Suprapubic skin (tissue), 4 donors: ENCODE measurements around the gene C13orf46. TPM values are rescaled to one million over a fixed set of nuclear protein-coding genes. Genes with fewer than 3 reads are reported as not detected.
"Not testable (repeated sequence)": the region's sequence is repeated elsewhere in the genome, so short reads cannot be mapped to it uniquely, and the experiment has no call there.

Source experiments
- DNase-seq, 2 donors: peaks; one replicate each; pipeline ENCODE4 v3.0.0-alpha.2; 2019; ENCODE audit warnings: low spot score in 2 of 2
- H3K27ac ChIP-seq: fragments of 200-600 bp; sonication (generic); one replicate; pipeline ENCODE4 v1.5.1; 2019
- H3K27me3 ChIP-seq: fragments of 200-600 bp; sonication (generic); one replicate; pipeline ENCODE4 v1.5.1; 2019
- H3K36me3 ChIP-seq: fragments of 200-600 bp; sonication (generic); one replicate; pipeline ENCODE4 v1.5.1; 2019
- H3K4me1 ChIP-seq: fragments of 200-600 bp; sonication (generic); one replicate; pipeline ENCODE4 v1.5.1; 2019
- H3K4me3 ChIP-seq: fragments of 200-600 bp; sonication (generic); one replicate; pipeline ENCODE4 v1.5.1; 2019; ENCODE audit warnings: mild to moderate bottlenecking
- H3K9me3 ChIP-seq: fragments of 200-600 bp; sonication (generic); one replicate; pipeline ENCODE4 v1.5.1; 2019
- EP300 ChIP-seq: sonication (generic); formaldehyde crosslinking; IDR thresholded peaks from one replicate; pipeline ENCODE4 v1.6.1; 2017; ENCODE audit warnings: antibody characterized with exemption
- POLR2A ChIP-seq, 2 donors: fragments of 450-650 bp; IDR thresholded peaks; one replicate each; pipeline ENCODE4 v1.6.1; 2017; ENCODE audit warnings: antibody characterized with exemption in 2 of 2, mild to moderate bottlenecking in 2 of 2, moderate library complexity in 2 of 2
- POLR2AphosphoS5 ChIP-seq, 3 donors: sonication (generic); formaldehyde crosslinking; IDR thresholded peaks; one replicate each; pipeline ENCODE4 v1.6.1; 2017; ENCODE audit warnings: antibody characterized with exemption in 3 of 3
- WGBS: methylation state at CpG from one replicate; pipeline ENCODE4 v1.1.5; 2018; 5-methylcytosine and 5-hydroxymethylcytosine counted together
- total RNA-seq, 4 donors: library from RNA; depleted of rRNA; stranded (reverse); fragments of >200 nt; gene quantifications; one replicate each; pipeline ENCODE4 v1.1.0, GENCODE V29; 2016
- TF ChIP-seq, protein P1 (sequence below), 2 donors: fragments of 200-600 bp in 1 of 2; fragments of 450-650 bp in 1 of 2; sonication (generic) in 1 of 2; IDR thresholded peaks; one replicate each; pipeline ENCODE4 v1.5.1; 2016 to 2019; ENCODE audit warnings: antibody characterized with exemption in 2 of 2, mild to moderate bottlenecking in 1 of 2, moderate library complexity in 1 of 2

The C13orf46 gene
- total RNA-seq, 4 donors from 2014 or later, result 0.16 to 1.4 (median 0.53) TPM

DNA sequence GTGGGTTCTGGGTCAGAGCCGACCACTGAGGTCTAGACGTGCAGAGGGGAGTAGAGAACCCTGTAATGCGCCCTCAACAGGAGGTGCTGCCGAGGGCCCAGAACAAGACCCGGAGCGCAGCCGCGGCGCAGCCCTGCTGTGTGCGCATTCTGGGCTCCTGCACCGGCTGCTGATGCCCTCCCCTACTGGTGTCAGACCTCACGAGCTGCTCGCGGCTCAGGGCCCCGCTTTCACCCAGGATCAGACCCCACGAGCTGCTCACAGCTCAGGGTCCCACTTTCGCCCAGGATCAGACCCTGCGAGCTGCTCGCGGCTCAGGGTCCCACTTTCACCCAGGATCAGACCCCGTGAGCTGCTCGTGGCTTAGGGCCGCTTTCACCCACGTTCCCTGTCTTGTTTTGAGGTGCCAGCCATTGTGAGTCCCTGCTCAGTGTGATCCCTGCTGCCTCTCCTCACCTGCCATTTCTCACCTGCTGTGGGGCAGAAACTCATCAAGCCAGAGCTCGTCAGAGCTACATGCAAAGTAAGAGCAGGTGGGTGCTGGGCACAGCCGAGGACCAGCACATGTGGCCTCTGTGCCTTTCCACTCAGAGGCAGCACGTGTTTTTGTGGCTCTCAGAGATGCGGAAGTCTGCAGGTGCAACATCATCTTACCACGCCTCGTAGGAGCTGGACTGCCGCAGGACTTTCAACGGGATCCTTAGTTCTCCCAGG, 47.0 kb upstream of the C13orf46 start:
- TF ChIP-seq, protein P1, sequence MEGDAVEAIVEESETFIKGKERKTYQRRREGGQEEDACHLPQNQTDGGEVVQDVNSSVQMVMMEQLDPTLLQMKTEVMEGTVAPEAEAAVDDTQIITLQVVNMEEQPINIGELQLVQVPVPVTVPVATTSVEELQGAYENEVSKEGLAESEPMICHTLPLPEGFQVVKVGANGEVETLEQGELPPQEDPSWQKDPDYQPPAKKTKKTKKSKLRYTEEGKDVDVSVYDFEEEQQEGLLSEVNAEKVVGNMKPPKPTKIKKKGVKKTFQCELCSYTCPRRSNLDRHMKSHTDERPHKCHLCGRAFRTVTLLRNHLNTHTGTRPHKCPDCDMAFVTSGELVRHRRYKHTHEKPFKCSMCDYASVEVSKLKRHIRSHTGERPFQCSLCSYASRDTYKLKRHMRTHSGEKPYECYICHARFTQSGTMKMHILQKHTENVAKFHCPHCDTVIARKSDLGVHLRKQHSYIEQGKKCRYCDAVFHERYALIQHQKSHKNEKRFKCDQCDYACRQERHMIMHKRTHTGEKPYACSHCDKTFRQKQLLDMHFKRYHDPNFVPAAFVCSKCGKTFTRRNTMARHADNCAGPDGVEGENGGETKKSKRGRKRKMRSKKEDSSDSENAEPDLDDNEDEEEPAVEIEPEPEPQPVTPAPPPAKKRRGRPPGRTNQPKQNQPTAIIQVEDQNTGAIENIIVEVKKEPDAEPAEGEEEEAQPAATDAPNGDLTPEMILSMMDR (IDR thresholded peaks at IDR 0.05), result no peak
- no peak for TF ChIP-seq POLR2AphosphoS5 (IDR thresholded peaks at IDR 0.05)
- Histone ChIP-seq H3K9me3 (no peaks in the 10 kb centered on the region), H3K36me3 (peaks cover 36% of the 10 kb centered on the region), H3K4me3 (no peak overlapping the region), H3K4me1 (peaks cover 10% of the 10 kb centered on the region), H3K27ac (no peak overlapping the region), H3K27me3 (no peaks in the 10 kb centered on the region)
- WGBS, result 95% methylated on average over 32 of the region's 32 CpGs
- DNase-seq, result no peak

DNA sequence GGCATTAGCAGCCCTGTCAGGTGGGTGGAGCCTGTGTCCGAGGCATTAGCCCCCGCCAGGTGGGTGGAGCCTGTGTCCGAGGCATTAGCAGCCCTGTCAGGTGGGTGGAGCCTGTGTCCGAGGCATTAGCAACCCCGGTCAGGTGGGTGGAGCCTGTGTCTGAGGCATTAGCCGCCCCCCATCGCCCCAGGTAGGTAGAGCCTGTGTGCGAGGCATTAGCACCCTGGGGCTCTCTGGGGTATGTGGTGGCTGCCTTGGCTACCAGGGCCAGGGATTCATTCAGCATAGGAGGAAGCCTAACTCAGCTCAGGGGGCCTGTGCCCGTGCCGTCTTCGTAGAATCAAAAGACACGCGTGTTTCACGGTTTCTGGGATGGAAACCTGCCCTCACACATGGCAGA, 46.3 kb upstream of the C13orf46 start:
- Histone ChIP-seq H3K4me1 (peaks cover 18% of the 10 kb centered on the region), H3K36me3 (peaks cover 36% of the 10 kb centered on the region)
- 97% methylated on average over 9 of the region's 14 CpGs for WGBS
- DNase-seq, H3K9me3 ChIP-seq, H3K4me3 ChIP-seq, H3K27ac ChIP-seq, H3K27me3 ChIP-seq: not testable (repeated sequence)

DNA sequence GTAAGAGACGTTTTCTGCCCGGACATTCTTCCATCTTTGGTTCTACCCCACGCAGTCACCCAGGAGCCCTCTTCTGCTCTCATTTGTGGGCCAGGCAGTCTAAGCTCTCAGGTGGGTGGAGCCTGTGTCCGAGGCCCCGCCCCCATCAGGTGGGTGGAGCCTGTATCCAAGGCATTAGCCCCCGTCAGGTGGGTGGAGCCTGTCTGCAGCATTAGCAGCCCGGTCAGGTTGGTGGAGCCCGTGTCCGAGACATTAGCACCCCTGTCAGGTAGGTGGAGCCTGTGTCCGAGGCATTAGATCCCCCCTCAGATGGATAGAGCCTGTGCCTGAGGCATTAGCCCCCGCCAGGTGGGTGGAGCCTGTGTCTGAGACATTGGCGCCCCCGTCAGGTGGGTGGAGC, 45.5 kb upstream of the C13orf46 start:
- no peak for TF ChIP-seq EP300
- no peak for TF ChIP-seq POLR2A (IDR thresholded peaks at IDR 0.05)
- TF ChIP-seq POLR2AphosphoS5 (IDR thresholded peaks at IDR 0.05), result no peak
- TF ChIP-seq, protein P1 (IDR thresholded peaks at IDR 0.05), result no peak
- Histone ChIP-seq H3K27me3 (no peaks in the 10 kb centered on the region), H3K9me3 (no peaks in the 10 kb centered on the region), H3K36me3 (peaks cover 33% of the 10 kb centered on the region), H3K4me3 (no peak overlapping the region), H3K4me1 (peaks cover 26% of the 10 kb centered on the region), H3K27ac (no peak overlapping the region)
- DNase-seq, result no peak
- 70% methylated on average over 4 of the region's 13 CpGs for WGBS

DNA sequence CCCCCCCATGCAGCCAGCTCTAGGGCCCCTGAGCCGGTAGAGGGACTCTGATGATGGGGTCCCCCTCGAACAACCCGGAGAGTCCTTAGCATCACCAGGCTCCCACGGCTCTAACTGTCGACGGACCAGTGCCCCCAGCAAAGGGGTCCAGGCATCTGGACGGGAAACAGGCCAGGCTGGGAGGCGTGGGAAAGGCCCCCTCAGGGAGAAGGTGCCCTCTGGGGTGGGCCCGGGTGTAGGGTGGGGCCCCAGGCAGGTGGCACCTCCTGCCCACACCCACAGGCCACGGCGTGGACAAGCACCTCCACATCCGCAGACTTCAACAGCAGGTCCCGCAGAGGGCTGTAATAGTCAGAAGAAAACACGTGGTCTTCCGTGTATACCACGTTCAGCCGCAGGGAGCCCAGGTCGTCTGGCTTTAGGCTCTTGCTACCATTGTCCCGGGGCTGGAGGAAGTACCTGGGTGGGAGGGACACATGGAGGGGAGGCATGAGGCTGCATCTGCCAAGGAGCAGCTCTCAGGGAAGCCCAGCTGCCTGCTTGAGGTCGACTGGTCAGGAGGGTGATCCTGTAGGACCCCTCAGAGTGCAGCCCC, 44.7 kb upstream of the C13orf46 start:
- H3K27ac ChIP-seq, result no peak overlapping the region
- peaks cover 30% of the 10 kb centered on the region for H3K4me1 ChIP-seq
- 93% methylated on average over 17 of the region's 20 CpGs for WGBS
- H3K9me3 ChIP-seq, result no peaks in the 10 kb centered on the region
- H3K36me3 ChIP-seq, result peaks cover 30% of the 10 kb centered on the region
- TF ChIP-seq, protein P1 (IDR thresholded peaks at IDR 0.05), result no peak
- no peak for TF ChIP-seq POLR2A (IDR thresholded peaks at IDR 0.05)
- no peak for TF ChIP-seq POLR2AphosphoS5 (IDR thresholded peaks at IDR 0.05)
- TF ChIP-seq EP300, result no peak
- no peaks in the 10 kb centered on the region for H3K27me3 ChIP-seq
- H3K4me3 ChIP-seq, result no peak overlapping the region
- no peak for DNase-seq

DNA sequence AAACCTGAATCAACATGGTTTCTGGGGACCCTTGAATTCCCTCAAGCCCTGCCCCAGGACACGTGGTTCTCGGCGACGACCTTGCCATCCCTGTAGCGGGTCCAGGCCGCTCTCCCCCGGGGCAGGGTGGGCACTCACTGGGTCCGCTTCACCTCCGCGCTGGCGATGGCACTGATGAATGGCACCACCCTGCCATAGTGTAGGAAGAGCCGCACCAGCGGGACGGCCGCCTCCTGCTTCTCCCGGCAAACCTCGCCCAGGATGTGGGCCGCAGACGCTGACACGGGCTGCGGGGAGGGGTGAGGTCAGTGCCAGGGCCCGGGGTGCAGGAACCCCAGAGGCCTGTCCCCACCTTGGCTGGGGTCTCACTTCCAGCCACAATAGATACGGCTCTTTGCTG, 44.1 kb upstream of the C13orf46 start:
- Histone ChIP-seq H3K9me3 (no peaks in the 10 kb centered on the region), H3K36me3 (peaks cover 29% of the 10 kb centered on the region), H3K4me3 (no peak overlapping the region), H3K27ac (no peak overlapping the region), H3K27me3 (no peaks in the 10 kb centered on the region), H3K4me1 (peaks cover 30% of the 10 kb centered on the region)
- DNase-seq, result no peak
- 93% methylated on average over 6 of the region's 23 CpGs for WGBS
- no peak for TF ChIP-seq EP300
- TF ChIP-seq POLR2A (IDR thresholded peaks at IDR 0.05), result no peak

DNA sequence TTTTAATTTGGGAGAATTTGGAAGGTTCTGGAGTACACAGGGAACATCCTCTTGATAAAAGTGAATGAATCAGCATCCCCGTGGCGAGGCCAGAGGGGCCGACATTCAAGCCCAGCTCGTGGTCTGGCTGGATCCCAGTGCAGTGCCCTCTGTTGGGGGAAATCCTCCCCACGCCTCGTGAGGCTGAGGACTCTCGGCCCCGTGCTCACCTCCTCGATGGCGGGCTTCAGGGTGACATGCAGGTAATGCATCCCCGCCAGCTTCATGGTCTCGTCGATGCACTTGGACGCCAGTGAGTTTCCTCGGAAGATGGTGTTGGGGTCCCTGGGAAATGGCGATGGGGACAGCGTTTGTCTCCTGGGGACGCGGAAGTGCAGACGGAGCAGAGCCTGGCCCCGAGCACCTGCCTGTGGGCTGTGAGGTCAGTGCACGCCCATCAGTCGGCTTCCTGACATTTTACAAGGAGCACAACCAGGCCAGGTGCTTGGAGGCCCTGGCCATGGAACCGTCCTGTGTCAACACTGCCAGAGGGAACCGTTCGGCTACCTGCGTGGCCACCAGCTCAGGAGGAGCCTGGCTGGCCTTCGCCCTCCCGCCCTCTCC, 43.3 kb upstream of the C13orf46 start:
- Histone ChIP-seq H3K4me1 (peaks cover 30% of the 10 kb centered on the region), H3K9me3 (no peaks in the 10 kb centered on the region), H3K27ac (no peak overlapping the region), H3K4me3 (no peak overlapping the region), H3K36me3 (peaks cover 27% of the 10 kb centered on the region), H3K27me3 (no peaks in the 10 kb centered on the region)
- 93% methylated on average over 13 of the region's 29 CpGs for WGBS
- TF ChIP-seq POLR2AphosphoS5 (IDR thresholded peaks at IDR 0.05) (no peak), EP300 (no peak), POLR2A (IDR thresholded peaks at IDR 0.05) (no peak)
- TF ChIP-seq, protein P1 (IDR thresholded peaks at IDR 0.05), result no peak
- no peak for DNase-seq
